AG04449 (cell line): ENCODE measurements around the gene PRG2.

Experiments
- CTCF ChIA-PET: fragments of 350-600 bp; formaldehyde crosslinking; extraction: SDS; loops from one replicate; lab custom pipeline; 2021; ENCODE audit warnings: antibody characterized with exemption; lab: Yijun Ruan, JAX
- POLR2A ChIA-PET: fragments of 400-600, 350-600 bp; formaldehyde crosslinking; extraction: SDS; loops from one replicate; lab custom pipeline; 2020; ENCODE audit warnings: antibody characterized with exemption, inconsistent platforms; lab: Yijun Ruan, JAX
- DNase-seq: peaks from one replicate; pipeline ENCODE4 v3.0.0-alpha.2; 2010; ENCODE audit warnings: low read depth, low spot score
- H3K4me3 ChIP-seq: 2 replicates; pipeline ENCODE4 v1.5.1; 2011; ENCODE audit warnings: low read depth, mild to moderate bottlenecking, control low read depth, low read length
- CTCF ChIP-seq: IDR thresholded peaks from one replicate; pipeline ENCODE4 v1.5.1; 2011; ENCODE audit warnings: mild to moderate bottlenecking, moderate library complexity, low read length, control low read depth, inconsistent platforms; ENCODE audit not compliant: insufficient read depth; ENCODE audit errors: missing control alignments

Gene PRG2

GRCh38 chr11:57370251-57370650 lies 20.2 kb downstream of the PRG2 start:
- CTCF ChIA-PET, result interaction anchor here (1.6 kb wide), 1 partner anchor 18 kb away, joined by 7 read pairs; no protein-coding TSS in a partner anchor

GRCh38 chr11:57368845-57369232 lies 21.6 kb downstream of the PRG2 start:
- no peak for DNase-seq
- no peak for TF ChIP-seq CTCF
- no peak overlapping the region for H3K4me3 ChIP-seq
- CTCF ChIA-PET, result interaction anchor here (1.3 to 1.6 kb wide), 2 partner anchors 16 to 23 kb away, joined by 3 to 6 read pairs; no protein-coding TSS in a partner anchor
- POLR2A ChIA-PET, result no interaction called here

More at GRCh38 chr11:57370251-57370650, 20.2 kb downstream of the PRG2 start:
- DNase-seq, result no peak
- TF ChIP-seq CTCF, result no peak
- H3K4me3 ChIP-seq, result no peak overlapping the region
- POLR2A ChIA-PET, result no interaction called here

- no peak overlapping the region for H3K4me3 ChIP-seq
- TF ChIP-seq CTCF, result no peak
- ChIA-PET CTCF (interaction anchor here (1.3 to 1.6 kb wide), 2 partner anchors 16 to 22 kb away, joined by 3 to 6 read pairs; no protein-coding TSS in a partner anchor), POLR2A (no interaction called here)
- no peak for DNase-seq
Observed at GRCh38 chr11:57368106-57368844, 22.2 kb downstream of the PRG2 start.

- no peak overlapping the region for H3K4me3 ChIP-seq
- POLR2A ChIA-PET, result no interaction called here
- CTCF ChIA-PET, result interaction anchor here (1.8 kb wide), 1 partner anchor 20 kb away, joined by 6 read pairs; no protein-coding TSS in a partner anchor
- no peak for DNase-seq
- no peak for TF ChIP-seq CTCF
Observed at GRCh38 chr11:57364851-57365660, 25.4 kb downstream of the PRG2 start.

- ChIA-PET CTCF (interaction anchor here (0.6 to 5.5 kb wide), 4 partner anchors 12 to 130 kb away, joined by 3 to 27 read pairs (median 8); no protein-coding TSS in a partner anchor), POLR2A (no interaction called here)
- no peak for DNase-seq
- TF ChIP-seq CTCF, result no peak
- H3K4me3 ChIP-seq, result no peak overlapping the region
Observed at GRCh38 chr11:57363131-57364080, 27.0 kb downstream of the PRG2 start.
